PC-3 (cell line): Measurements from ENCODE around the gene KCNC3.

Experiments used
- EZH2 ChIP-seq: fragments of 300-600 bp; sonication (generic); IDR thresholded peaks from one replicate; pipeline ENCODE4 v1.6.1; 2017; ENCODE audit warnings: antibody characterized with exemption, mild to moderate bottlenecking, low read length; ENCODE audit not compliant: unreplicated experiment
- EZH2phosphoT487 ChIP-seq: fragments of 300-600 bp; sonication (generic); IDR thresholded peaks from 2 replicates; pipeline ENCODE4 v1.6.1; 2018; ENCODE audit warnings: mild to moderate bottlenecking, antibody characterized with exemption, low read length, borderline replicate concordance
- TF ChIP-seq, protein P1 (sequence below): fragments of 300-600 bp; sonication (generic); conservative IDR thresholded peaks from 2 replicates; pipeline ENCODE4 v1.5.1; 2017; ENCODE audit warnings: antibody characterized with exemption, low read depth, mild to moderate bottlenecking, low read length

DNA sequence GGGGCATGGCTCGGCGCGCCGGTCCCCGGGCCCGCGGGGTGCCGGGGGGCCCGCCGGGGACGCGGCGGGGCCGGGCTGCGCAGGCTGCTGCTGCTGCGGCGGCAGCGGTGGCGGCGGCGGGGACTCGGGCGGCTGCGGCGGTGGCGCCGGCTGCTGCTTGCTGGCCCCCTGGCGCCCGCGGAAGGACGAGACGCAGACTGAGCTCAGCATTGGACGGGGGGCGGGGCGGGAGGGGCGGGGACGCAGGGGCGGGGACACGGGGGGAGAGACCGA lies 368 bp downstream of the KCNC3 start:
- TF ChIP-seq, protein P1, sequence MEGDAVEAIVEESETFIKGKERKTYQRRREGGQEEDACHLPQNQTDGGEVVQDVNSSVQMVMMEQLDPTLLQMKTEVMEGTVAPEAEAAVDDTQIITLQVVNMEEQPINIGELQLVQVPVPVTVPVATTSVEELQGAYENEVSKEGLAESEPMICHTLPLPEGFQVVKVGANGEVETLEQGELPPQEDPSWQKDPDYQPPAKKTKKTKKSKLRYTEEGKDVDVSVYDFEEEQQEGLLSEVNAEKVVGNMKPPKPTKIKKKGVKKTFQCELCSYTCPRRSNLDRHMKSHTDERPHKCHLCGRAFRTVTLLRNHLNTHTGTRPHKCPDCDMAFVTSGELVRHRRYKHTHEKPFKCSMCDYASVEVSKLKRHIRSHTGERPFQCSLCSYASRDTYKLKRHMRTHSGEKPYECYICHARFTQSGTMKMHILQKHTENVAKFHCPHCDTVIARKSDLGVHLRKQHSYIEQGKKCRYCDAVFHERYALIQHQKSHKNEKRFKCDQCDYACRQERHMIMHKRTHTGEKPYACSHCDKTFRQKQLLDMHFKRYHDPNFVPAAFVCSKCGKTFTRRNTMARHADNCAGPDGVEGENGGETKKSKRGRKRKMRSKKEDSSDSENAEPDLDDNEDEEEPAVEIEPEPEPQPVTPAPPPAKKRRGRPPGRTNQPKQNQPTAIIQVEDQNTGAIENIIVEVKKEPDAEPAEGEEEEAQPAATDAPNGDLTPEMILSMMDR = no peak
- no peak for TF ChIP-seq EZH2
- no peak for TF ChIP-seq EZH2phosphoT487
